HG02759 (cell line): ENCODE data around the gene CEP44.
"Not testable (repeated sequence)": the region's sequence is repeated elsewhere in the genome, so short reads cannot be mapped to it uniquely, and the experiment has no call there.

Source experiments
- ATAC-seq: cut with Tn5 transposase; IDR thresholded peaks from one replicate; pipeline ENCODE4 v1.9.1; 2021; ENCODE audit warnings: mild to moderate bottlenecking, moderate library complexity; ENCODE audit not compliant: unreplicated experiment

Gene CEP44

DNA sequence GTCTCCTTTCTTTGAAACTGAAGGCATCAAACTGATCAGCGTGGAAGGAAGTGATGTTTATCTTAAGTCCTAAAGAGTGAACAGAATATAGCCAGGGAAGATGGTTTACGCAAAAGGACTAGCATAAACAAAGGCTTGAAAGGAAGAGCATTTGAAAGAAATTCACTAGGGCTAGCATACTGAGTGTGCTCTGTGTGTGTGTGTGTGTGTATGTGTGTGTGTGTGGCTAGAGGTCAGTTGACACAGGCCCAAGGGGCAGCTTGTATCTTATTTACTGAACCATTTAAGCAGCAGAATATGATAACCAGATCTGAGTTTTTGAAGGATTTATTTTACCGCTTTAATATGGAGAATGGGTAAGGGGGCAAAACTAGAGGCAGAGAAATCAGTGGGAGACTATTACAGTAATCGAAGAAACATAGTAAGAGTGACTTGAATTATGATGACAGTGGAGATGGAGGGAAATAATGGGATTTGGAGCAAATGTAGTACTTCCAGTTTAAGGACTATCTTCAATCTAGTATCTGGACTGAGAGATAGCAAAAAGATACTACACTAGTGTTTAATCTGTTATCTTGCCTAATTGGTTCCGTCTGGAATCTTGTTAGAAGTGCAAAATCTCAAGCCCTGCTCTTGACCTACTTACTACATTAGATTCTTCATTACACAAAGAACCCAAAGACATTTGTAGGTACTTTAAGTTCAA lies 36.9 kb downstream of the CEP44 start:
- no peak for ATAC-seq

DNA sequence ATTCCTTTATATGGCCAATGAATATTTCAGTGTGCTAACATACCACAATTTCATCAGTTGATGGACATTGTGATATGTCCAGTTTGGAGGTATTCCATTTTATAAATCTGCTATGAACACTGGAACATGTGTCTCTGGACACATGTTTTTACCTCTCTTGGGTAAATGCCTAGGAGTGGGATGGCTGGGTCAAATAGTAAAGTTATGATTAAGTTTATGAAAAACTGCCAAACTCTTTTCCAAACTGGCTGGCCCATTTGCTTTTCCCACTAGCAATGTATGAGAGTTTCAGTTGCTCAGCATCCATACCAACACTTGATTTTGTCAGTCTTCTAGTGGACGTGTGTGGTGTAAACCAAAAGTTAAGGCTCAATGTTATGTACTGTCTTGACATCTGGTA lies 40.5 kb downstream of the CEP44 start:
- ATAC-seq = no peak

DNA sequence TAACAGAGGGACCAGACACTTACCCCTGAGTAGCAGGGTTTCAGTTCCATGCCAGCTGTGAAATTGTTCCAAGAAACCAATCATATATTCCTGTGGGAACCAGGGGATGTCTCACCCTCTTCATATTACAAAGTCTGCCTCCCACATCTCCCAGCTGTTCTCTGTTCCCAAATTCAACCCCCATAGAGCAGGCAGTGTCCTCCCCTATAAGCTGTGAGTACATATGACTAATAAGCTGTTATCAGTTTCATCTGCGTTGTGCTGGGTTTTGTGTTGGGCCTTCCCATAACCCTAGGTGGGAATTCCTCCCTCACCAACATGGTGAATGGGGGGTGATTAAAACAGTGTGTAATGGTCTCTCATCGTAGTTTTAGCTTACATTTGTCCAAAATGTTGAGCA lies 41.0 kb downstream of the CEP44 start:
- ATAC-seq = no peak

DNA sequence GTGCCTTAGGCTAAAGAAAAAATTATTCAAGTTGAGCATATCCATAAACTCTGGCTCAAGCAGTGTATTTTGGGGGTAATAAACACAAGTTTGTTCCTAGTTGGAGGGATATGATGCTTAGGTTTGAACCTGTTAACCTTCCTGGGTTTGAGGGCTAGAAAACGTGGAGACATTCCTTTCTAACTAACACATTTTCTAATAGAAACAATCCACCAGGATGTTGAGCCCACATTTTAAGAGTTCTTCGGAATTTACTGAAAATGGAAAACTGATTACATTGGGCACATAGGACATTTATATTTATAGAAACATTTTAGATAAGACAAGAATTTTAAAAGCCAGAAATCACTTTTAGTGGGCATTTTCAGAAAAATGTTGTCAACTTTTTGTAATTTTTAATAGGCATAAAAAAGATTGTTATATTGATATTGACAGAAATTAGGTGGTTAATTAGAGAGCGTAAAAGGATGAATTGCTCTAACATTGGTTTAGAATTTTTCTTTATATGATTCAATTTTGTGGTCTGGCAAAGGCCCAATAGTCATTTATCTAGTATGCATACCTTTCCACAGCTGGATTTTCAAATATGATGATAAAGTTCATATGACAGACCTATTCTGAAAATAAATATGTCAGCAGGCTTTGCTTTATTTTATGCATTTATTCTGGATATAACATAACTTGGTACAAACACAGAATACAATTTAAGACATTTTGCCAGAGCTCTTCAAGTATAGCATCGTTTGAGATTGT lies 49.2 kb downstream of the CEP44 start:
- no peak for ATAC-seq

DNA sequence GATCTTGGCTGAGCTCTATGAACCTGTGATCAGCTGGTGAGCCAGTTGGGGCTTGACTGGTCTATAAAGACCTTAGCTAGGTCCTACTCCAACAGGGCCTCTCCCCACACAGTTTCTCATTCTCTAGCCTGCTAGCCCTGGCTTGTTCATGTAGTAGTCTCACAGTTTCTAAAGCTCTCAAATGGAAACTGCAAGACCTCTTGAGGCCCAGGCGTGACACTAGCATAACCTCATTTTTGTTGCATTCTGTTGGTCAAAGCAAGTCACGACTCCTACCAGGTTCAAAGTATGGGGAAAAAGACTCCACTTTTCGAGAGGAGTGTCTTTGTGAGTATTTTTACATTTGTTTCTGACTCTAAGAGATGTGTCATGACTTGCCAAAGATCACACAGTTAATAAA lies 50.9 kb downstream of the CEP44 start:
- ATAC-seq = peak; percentile 94

DNA sequence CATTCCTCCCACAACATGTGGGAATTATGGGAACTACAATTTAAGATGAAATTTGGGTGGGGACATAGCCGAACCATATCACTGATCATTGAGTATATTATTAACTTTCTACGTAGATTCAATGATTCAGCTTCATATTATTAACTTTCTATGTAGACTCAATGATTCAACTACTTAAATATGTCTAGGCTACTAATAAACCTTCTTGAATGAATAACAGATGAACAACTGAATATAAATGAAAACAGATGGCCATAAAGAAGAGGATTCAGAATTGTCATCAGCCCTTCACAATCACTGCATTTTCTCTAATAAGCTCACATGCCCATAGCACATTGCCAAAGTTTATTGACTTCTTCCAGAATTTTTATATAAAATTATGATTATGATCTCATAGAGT lies 57.0 kb downstream of the CEP44 start:
- no peak for ATAC-seq

DNA sequence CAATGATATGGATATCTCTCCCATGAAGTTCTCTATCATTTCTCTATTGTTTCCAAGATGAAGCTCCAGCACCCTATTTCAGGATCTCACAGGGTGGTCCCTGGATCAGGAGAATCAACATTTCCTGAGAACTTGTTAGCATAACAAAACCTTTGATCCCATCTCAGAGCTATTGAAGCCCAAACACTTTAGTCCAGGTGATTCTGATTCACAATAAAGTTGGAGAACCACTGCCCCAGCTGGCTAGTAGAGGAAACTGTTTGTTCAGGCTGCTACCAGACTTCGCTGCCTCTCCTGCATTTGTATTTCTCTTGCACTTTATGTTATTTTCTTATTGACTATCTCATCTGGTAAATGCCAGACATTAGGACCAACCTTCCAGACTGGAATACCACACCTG lies 65.4 kb downstream of the CEP44 start:
- ATAC-seq = no peak

DNA sequence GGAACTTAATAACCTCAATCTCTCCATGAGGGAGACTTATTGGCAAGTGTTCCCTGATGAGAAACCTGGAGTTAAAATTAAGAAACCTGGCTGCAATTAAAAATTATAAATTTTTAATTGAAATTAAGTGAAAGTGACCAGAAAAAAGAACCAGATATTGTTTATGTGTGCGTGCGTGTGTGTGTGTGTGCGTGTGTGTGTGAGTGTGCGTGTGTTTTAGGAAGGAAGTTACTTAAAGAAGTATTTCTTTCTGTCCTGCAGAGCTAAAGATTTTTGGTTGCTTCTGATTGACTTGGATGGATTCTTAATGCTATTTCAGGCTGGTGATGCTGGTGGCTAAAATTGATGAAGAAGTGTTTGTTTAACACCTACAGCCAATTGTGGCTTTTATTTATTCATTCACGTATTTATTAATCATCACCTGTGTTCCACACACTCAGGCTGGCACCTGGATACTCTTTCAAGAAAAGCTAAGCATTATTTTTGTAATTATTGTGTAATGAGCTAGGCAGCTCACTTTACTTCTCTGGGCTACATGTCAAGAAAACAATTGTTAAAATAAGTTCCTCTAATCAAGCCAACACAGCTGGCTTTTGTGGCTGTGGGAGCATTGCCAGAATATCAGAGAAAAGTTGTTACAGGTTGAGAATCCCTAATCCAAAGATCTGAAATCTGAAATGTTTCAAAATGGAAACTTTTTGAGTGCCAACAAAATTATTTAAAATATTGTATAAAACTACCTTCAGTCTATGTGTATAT lies 68.5 kb downstream of the CEP44 start:
- ATAC-seq = no peak

DNA sequence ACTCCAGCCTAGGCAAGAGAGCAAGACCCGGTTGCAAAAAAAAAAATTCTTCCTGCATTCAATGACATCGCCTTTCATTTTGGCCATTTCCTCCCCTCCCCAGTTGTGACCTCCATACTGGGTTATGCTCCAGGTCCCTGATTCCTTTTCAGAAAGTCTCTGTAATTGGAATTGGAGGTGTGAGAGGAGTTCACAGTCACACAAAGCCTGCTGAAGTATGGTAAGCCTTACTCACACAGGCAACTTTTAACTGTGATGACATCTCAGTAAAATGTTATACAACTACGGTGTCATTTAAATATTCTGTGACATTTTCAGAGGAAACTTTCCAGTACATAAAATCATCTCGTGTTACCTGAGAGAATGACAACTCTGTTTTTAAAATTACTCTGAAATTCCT lies 73.6 kb downstream of the CEP44 start:
- ATAC-seq = no peak

DNA sequence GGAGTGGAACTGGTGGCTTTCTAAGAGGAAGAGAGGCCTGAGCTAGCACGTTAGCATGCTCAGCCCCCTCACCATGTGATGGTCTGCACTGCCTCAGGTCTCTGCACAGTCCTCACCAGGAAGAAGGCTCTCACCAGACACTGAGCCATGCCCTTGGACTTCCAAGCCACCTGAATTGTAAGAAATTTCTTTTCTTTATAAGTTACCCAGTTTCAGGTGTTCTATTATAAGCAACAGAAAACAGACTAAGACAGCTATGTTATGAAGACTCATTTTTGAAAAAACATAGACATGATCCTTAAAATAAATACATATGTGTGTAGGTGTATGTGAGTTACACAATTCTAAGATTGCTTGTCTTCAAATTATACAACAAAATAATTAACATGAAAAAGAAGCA lies 74.7 kb downstream of the CEP44 start:
- peak; percentile 57 for ATAC-seq

DNA sequence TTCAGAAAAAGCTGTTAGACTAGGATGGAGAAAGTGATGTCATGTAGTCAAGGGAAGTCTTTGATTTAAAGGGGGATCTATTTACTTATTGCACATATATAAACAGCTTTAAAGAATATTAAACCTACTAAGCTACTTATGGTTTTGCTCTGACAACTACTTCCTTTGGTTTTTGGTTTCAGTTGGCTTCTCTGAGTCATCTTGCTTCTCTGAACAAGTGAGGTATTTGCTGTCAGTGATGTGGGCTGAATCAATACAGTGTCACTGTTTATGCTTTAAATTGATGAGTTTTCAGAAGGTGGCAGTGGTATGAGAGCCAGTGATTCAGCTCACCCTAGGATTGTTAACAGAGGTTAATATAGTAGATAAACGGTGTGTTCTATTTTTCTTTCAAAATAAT lies 75.1 kb downstream of the CEP44 start:
- peak; percentile 98 for ATAC-seq

DNA sequence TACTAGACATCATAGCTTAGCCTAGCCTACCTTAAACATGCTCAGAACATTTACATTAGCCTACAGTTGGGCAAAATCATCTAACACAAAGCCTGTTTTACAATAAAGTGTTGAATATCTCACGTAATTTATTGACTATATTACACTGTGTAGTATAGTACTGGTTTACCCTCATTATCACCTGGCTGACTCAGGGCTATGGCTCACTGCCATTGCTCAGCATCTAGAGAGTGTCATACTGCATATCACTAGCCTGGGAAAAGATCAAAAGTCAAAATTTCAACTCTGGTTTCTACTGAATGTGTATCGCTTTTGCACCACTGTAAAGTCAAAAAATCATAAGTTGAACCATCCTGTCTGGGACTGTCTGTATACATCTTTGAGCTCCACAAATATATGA lies 78.6 kb downstream of the CEP44 start:
- no peak for ATAC-seq

DNA sequence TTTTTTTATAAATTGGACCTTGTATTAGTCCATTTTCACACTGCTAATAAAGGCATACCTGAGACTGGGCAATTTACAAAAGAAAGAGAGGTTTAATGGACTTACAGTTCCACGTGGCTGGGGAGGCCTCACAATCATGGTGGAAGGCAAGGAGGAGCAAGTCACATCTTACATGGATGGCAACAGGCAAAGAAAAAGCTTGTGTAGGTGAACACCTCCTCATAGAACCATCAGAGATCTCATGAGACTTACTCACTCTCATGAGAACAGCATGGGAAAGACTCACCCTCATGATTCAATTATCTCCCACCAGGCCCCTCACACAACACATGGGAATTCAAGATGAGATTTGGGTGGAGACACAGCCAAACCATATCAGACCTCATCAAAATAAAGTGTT lies 80.1 kb downstream of the CEP44 start:
- ATAC-seq = not testable (repeated sequence)

DNA sequence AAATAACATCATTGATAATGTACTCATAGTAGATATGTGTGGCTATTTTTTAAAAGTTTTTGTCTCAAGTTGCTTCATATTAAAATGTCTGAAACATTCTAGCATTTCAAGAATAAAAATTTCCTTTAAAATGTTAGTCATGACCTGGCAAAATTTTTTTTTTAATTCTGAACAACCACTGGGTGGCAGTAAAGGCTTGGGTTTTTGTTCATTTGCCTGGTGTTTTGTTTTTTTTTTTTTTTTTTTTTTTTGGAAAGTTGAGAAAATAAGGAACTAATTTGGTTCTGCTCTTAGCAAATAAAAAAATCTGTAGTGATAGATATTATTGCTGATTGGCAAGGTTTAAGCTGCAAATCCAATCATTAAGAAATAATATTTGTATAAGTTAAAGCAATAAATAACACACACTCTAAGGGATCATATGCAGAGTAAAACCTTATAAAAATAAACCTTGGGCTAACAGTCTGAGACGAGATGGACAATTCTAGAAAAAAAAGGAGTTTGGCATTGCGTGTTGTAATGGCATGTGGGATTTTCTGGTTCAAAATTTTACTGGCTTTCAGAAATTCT lies 81.4 kb downstream of the CEP44 start:
- no peak for ATAC-seq

DNA sequence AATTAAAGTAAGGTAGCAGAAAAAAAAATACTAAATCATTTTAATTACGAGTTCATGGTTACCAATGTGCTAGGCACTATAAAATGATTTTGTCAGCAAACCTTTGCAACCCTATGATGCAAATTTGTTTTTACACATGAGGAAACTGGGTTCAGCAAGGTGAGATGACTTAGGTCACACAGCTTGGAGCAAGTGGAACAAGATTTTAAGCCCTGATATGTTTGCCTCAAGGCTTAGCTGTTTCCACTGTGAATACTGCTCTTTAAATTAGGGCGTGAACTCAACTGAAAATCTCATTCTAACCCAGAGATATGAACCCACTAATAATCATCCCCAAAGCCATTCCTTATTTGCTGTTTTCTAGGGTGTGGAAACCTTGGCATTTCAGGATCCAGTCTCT lies 86.3 kb downstream of the CEP44 start:
- no peak for ATAC-seq

DNA sequence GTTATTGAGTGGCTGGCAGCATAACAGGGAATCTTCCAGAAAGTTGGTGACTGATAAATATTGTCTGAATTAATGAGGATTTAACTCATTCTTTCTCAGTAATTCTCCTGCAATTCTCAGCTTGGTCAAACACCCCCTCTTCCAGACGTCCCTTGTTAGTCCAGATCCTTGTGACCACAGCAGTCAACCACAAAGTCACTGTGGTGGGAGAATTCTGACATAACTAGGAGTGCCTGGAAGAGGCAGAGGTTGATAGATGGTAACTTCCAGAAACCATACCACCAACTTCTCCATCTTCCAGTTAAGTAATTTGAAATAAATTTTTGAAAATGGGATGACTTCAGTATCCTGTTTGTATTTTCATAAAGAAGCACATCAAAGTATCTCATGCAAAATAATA lies 90.1 kb downstream of the CEP44 start:
- no peak for ATAC-seq

DNA sequence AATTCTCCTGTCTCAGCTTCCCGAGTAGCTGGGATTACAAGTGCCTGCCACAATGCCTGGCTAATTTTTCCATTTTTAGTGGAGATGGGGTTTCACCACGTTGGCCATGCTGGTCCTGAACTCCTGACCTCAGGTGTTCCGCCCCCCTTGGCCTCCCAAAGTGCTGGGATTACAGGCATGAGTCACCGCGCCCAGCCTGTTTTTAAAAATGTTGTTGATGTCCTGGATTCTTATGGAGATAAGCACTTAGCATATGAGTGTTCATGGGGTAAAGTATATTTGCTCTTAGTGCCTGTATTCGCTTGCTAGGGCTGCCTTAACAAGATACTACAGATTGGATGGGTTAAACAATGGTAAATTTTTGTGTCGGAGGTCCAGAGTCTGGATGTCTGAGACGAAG lies 91.7 kb downstream of the CEP44 start:
- no peak for ATAC-seq

DNA sequence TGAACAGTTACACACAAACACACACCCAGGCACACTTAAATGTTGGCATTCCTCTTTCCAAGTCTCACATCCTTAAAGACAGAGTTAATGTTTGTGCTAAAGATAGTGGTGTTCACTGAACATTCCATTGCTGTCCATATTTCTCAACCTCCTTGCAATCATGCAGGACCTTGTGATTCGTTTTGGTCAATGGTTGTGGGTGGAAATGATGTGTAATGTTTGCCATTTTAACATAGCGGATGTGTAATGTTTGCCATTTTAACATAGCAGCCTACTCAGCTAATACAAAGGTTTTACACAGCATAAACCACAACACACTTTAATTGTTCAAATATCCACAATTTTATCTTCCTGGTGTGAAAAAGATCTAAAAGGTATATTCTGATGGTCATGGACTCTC lies 93.9 kb downstream of the CEP44 start:
- ATAC-seq = no peak

DNA sequence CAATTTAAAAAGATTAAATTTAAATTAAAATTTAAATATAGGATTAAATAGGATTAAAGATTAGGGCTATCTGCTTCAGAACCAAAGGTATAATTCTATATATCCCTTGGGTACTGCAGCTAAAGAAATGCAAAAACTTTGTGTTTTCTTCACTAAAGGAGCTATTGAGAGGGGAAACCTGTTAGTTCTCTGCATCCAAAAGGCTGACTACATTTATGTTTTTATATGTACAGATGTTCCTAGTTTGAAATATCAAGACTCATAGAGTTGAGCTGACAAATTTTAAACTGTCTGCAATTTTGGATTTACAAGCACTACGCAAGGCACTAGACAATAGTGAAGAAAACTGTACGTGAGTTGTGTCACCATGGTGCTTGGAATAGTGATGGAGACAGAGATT lies 95.2 kb downstream of the CEP44 start:
- ATAC-seq = no peak

DNA sequence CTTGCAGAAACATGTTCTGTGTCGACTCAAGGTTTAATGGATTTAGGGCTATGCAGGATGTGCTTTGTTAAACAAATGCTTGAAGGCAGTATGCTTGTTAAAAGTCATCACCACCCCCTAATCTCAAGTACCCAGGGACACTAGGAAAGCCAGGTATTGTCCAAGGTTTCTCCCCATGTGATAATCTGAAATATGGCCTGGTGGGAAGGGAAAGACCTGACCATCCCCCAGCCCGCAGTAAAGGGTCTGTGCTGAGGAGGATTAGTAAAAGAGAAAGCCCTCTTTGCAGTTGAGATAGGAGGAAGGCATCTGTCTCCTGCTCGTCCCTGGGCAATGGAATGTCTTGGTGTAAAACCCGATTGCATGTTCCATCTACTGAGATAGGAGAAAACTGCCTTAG lies 96.5 kb downstream of the CEP44 start:
- not testable (repeated sequence) for ATAC-seq

DNA sequence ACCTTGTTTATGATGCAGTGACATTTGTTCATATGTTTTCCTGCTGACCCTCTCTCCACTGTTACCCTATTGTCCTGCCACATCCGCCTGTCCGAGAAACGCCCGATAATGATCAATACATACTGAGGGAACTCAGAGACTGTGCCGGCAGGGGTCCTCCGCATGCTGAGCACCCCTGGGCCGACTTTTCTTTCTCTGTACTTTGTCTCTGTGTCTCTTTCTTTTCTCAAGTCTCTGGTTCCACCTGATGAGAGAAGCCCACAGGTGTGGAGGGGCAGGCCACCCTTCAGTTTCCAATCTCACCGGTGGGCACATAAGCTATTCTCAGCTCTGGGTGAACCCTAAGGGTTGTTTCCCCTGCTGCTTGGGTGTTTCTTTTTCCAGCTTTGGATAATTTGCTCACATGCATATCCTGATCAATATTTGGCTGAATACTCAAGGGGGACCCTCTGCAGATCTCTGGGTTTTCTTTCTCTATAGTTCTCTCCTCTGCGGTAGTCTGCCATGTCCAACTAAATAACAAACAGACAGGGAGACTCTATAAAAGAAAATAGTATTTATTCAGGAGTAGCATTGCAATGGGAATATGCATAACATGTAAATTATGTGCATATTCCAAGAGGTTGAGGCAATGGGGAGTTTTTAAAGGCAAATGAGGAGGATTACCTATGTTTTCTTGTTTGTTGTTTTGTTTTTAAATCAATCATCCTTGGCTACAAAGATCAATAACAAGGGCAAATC lies 97.2 kb downstream of the CEP44 start:
- no peak for ATAC-seq
